IPS-18a (cell line): ENCODE results near the gene DOK5.

Source experiments
- H3K27ac ChIP-seq: one replicate; pipeline ENCODE4 v1.5.1; 2013; ENCODE audit warnings: low read length
- H3K27me3 ChIP-seq: one replicate; pipeline ENCODE4 v1.6.1; 2013; ENCODE audit warnings: mild to moderate bottlenecking, low read length; ENCODE audit not compliant: control insufficient read depth, insufficient read depth
- H3K36me3 ChIP-seq: one replicate; pipeline ENCODE4 v1.6.1; 2013; ENCODE audit warnings: low read depth, low read length; ENCODE audit not compliant: control insufficient read depth
- H3K4me1 ChIP-seq: one replicate; pipeline ENCODE4 v1.6.1; 2013; ENCODE audit warnings: low read depth, low read length; ENCODE audit not compliant: control insufficient read depth
- H3K4me3 ChIP-seq: one replicate; pipeline ENCODE4 v1.5.1; 2013; ENCODE audit warnings: low read length
- H3K9ac ChIP-seq: one replicate; pipeline ENCODE4 v1.6.1; 2013; ENCODE audit warnings: mild to moderate bottlenecking, low read length, moderate library complexity
- H3K9me3 ChIP-seq: one replicate; pipeline ENCODE4 v1.6.1; 2013; ENCODE audit warnings: low read depth, low read length; ENCODE audit not compliant: control insufficient read depth

The DOK5 gene

DNA sequence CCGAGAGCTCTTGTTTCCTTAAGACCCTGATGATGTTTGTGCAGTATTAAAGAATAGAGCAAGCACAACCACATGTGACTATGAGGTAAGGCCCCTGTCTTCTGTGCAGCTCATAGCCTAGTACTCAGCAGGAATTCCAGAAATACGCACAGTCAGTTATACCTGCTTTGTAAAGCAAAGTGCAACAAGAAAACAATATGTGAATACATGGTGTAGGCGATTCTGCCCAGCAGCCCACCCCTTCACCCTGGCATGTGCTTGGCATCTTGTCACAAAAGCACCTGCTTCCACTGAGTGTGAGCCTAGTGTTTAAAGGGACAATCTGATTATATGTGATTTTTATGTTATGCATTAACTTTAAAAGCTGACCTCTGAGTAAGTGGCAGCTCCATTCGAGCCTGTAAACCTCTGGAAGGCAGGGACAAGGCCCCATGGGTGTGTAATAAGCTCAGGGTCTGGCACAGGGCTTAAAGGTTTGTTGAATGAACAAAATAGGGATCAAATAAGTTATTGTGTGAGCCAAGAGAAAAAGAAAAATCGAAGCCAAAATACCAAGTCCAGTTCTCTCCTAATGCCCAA lies 148.7 kb downstream of the DOK5 start:
- H3K4me1 ChIP-seq = peaks cover 17% of the 10 kb centered on the region
- no peaks in the 10 kb centered on the region for H3K36me3 ChIP-seq
- H3K9me3 ChIP-seq = no peaks in the 10 kb centered on the region
- H3K4me3 ChIP-seq = no peak overlapping the region
- H3K9ac ChIP-seq = peak overlapping the region; percentile 2
- H3K27ac ChIP-seq = no peak overlapping the region
- no peaks in the 10 kb centered on the region for H3K27me3 ChIP-seq

DNA sequence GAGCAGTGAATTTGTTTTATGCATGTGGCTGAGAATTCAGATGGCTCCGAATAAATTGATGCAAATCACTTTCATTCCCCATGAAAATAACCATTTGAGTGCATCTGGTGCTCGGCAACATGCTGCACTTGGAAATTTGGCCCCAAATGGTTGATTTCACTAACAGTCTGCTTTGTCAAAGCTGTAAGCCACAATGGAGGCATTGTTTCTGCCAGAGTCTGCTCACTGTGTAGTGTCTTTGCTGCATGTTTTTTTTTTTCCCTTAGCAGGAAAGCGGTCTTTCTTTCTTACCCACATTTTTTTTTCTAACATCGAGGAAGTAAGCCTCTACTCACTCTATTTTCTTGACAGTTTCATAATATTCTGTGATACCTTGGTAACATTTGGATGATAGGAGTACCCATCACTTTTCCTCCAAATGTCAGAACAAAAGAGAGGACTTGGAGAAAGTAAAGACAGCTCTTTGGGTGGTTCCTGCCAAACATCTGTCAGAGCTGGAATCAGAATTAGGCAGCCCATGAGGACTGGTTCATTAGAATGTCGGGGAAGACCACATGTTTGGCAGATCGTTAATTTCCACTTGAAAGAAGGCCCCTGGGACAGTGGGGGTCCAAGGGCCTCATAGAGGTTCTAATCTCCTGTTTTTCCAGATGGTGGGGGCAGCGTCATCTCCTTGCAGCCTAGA lies 149.5 kb downstream of the DOK5 start:
- Histone ChIP-seq H3K27ac (no peak overlapping the region), H3K4me1 (peaks cover 17% of the 10 kb centered on the region), H3K9me3 (no peaks in the 10 kb centered on the region), H3K36me3 (no peaks in the 10 kb centered on the region), H3K9ac (peak overlapping the region; percentile 2), H3K27me3 (no peaks in the 10 kb centered on the region), H3K4me3 (peak overlapping the region; percentile 10)

DNA sequence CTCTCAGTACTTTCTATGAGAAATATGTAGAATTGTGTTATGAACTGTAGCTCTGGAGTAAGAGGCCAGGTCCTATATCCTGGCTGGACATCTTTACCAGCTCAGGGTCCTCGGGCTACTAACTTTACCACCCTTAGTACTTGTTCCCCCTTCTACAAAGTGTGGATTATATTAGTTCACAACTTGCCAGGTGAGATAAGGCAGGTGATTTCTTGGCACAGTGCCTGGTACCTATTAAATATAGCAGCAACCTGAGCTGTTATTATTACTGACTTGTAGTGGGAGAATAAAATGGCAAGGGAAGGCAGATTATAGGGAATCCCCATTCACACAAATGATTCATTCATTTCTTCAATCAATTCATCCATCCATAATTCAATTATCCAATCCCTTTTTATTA lies 150.1 kb downstream of the DOK5 start:
- H3K9me3 ChIP-seq = no peaks in the 10 kb centered on the region
- no peaks in the 10 kb centered on the region for H3K27me3 ChIP-seq
- no peak overlapping the region for H3K4me3 ChIP-seq
- peaks cover 17% of the 10 kb centered on the region for H3K4me1 ChIP-seq
- H3K36me3 ChIP-seq = no peaks in the 10 kb centered on the region
- no peak overlapping the region for H3K9ac ChIP-seq
- no peak overlapping the region for H3K27ac ChIP-seq

DNA sequence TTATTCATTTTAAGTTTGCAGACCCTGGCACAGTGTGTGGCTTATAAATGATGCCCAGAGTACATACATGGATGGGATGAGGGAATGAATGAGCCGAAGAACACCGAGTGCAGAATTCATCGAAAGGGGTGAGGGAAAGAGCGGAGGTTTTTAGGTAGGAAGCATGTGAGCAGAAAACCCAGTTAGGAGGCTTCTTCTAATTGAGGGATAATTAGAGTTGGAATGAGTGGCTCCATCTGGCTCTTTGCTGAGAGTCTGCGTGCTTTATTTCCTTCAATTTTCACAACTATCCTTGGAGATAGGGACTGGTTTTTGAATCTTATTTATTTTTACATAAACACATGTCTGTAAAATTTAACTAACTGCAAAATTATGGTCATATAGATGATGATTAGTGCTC lies 150.7 kb downstream of the DOK5 start:
- H3K4me3 ChIP-seq = no peak overlapping the region
- H3K36me3 ChIP-seq = no peaks in the 10 kb centered on the region
- H3K27ac ChIP-seq = no peak overlapping the region
- no peaks in the 10 kb centered on the region for H3K27me3 ChIP-seq
- peaks cover 17% of the 10 kb centered on the region for H3K4me1 ChIP-seq
- no peak overlapping the region for H3K9ac ChIP-seq
- H3K9me3 ChIP-seq = no peaks in the 10 kb centered on the region

DNA sequence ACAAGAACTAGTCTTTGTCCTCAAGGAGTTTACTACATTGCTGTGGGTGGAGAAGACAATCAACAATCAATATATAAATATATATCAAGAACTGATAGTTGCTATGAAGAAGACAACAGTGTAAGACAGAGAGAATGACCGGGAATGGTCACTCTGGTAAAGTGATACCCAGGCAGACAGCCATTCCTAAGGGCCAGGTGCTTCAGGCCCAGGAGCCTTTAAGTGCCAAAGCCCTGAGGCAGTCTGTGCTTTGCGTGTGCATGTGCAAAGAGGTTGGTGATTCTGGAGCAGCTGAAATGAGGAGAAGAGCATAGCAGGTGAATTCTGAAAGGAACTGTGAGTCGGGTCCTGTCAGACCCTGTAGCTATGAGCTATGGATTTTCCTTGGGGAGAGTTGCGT lies 154.2 kb downstream of the DOK5 start:
- no peaks in the 10 kb centered on the region for H3K9me3 ChIP-seq
- peaks cover 22% of the 10 kb centered on the region for H3K4me1 ChIP-seq
- no peak overlapping the region for H3K9ac ChIP-seq
- no peaks in the 10 kb centered on the region for H3K36me3 ChIP-seq
- H3K4me3 ChIP-seq = no peak overlapping the region
- H3K27me3 ChIP-seq = no peaks in the 10 kb centered on the region
- H3K27ac ChIP-seq = no peak overlapping the region

DNA sequence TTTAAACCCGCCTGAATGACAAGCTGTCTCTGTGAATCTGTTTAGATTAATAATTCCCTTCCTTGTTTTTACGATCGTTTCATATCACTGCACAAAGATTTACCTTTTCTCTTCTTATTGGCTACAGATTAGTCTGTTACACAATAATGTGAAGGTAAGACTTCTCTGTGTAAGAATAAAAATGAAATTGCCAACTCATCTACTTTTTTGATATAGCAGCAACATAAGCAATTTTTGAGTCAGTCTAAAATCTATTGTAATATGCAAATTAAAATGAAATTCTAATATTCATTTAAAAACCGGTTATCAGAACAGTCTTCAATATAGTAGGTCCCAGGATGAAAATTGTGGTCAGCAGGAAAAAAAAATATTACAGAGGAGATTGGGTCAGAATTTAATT lies 155.2 kb downstream of the DOK5 start:
- Histone ChIP-seq H3K4me1 (peaks cover 22% of the 10 kb centered on the region), H3K27me3 (no peaks in the 10 kb centered on the region), H3K27ac (no peak overlapping the region), H3K4me3 (no peak overlapping the region), H3K9ac (no peak overlapping the region), H3K9me3 (no peaks in the 10 kb centered on the region), H3K36me3 (no peaks in the 10 kb centered on the region)

DNA sequence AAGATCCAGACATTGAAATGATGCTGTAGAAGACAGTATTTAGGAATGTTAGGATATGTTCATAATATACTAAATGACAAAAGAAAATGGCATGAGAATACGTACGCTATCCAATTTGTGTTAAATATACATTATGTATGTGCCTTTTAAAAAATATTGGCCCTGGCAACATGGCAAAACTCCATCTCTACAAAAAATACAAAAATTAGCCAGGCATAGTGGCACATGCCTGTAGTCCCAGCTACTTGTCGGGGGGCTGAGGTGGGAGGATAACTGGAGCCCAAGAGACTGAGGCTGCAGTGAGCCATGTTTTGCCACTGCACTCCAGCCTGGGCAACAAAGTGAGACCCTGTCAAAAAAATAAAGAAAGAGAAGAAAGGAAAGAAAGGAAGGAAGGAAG lies 155.7 kb downstream of the DOK5 start:
- H3K4me3 ChIP-seq = no peak overlapping the region
- no peaks in the 10 kb centered on the region for H3K36me3 ChIP-seq
- no peak overlapping the region for H3K9ac ChIP-seq
- H3K9me3 ChIP-seq = no peaks in the 10 kb centered on the region
- no peaks in the 10 kb centered on the region for H3K27me3 ChIP-seq
- H3K4me1 ChIP-seq = peaks cover 21% of the 10 kb centered on the region
- H3K27ac ChIP-seq = no peak overlapping the region

DNA sequence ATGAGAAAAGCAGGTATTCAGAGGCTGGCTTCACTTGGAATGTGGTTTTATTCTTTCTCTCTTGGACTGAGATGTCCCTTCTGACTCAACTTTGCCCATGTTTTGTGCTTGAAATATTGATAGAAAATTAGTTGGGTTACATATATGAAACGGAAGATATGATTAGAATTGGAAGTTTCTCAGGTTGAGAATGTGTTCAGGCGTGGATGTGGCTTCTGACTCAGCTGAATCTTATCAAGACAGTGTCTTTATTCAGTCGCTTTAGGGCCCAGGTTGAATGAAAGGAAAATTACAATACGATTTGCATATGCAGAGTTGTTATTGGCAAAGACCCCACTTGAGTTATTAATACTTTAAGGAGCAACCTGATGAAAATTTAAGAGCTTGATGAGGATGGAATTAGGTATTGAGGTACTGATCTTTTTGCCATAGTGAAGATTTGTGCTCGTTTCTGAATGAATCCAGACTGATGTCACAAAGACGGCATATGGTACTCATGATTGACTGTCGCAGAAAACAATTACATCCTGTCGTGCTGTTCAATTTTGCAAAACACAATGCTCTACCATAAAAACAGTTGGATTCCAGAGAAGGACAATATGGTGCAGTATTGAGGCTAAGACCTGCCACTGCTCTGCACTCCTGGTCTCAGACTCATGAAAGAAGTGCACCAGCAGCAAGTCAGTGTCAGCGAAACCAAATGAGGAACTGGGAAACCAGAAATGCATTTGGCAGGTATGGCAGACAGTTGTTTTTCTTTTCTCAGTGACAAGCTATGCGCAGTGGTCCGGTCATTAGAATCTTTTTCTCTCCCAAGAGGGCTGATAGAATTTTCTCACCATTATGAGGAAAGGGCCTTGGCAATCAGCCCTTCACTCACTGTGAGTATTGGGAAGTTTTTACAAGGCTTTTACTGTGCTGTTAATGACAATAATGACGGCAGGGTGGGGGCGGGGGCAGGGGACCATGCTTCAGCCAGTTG lies 158.3 kb downstream of the DOK5 start:
- H3K4me3 ChIP-seq = no peak overlapping the region
- H3K9ac ChIP-seq = no peak overlapping the region
- no peaks in the 10 kb centered on the region for H3K27me3 ChIP-seq
- no peaks in the 10 kb centered on the region for H3K36me3 ChIP-seq
- H3K9me3 ChIP-seq = no peaks in the 10 kb centered on the region
- H3K4me1 ChIP-seq = peaks cover 21% of the 10 kb centered on the region
- no peak overlapping the region for H3K27ac ChIP-seq

DNA sequence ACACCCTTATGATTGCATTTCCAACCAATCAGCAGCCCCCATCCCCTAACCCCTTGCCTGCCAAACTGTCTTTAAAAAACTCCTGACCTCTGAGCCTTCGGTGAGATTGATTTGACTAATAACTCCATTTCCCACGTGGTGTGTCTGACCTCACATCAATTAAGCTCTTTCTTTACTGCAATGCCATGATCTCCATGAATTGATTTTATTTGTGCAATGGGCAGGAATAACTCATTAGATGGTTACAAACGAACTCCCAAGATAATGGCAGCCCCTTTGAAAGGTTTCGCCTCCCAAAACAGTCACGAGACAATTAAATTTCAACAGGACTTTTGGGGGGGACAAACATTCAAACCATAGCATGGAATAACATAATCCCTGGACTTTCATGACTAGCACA lies 161.2 kb downstream of the DOK5 start:
- Histone ChIP-seq H3K36me3 (no peaks in the 10 kb centered on the region), H3K9ac (no peak overlapping the region), H3K4me3 (no peak overlapping the region), H3K9me3 (no peaks in the 10 kb centered on the region), H3K27ac (no peak overlapping the region), H3K27me3 (no peaks in the 10 kb centered on the region), H3K4me1 (peaks cover 30% of the 10 kb centered on the region)

DNA sequence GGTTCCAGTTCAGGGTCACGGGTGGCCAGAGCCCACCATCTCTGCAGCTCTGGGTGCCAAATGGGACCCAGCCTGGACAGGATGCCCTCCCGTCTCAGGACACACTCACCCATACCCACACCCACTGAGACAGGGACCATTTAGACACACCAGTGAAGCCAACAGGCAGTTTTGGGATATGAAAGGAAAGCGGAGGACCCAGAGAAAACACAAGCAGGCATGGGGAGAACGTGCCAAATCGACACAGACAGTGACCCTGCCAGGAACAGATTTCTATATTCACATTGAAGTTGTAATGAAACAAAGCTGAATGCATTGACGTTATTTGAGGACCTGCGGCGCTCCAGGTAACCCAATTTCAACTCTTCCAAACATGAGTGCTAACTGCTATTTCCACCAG lies 164.5 kb downstream of the DOK5 start:
- H3K9me3 ChIP-seq = no peaks in the 10 kb centered on the region
- H3K4me1 ChIP-seq = peaks cover 16% of the 10 kb centered on the region
- H3K9ac ChIP-seq = peak overlapping the region; percentile 27
- no peak overlapping the region for H3K4me3 ChIP-seq
- H3K27ac ChIP-seq = no peak overlapping the region
- H3K36me3 ChIP-seq = no peaks in the 10 kb centered on the region
- H3K27me3 ChIP-seq = no peaks in the 10 kb centered on the region

DNA sequence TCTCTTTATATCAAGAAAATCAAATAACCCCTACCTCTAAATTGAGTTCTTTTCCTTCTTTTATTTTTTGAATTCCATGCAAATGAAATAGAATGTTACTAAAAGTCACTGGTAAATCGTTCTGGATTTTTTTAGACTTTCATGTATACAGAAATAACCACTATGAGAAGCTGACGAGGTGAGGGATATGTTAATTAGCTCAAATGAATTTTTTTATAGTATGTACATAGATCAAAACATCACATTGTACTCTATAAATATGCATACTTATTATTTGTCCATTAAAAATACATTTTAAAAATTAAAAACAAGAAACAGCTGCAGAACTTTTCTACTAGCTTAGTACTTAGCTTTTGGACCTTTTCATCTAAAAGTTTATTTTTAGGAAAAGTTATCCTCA lies 165.4 kb downstream of the DOK5 start:
- no peak overlapping the region for H3K9ac ChIP-seq
- H3K27ac ChIP-seq = no peak overlapping the region
- no peaks in the 10 kb centered on the region for H3K27me3 ChIP-seq
- H3K9me3 ChIP-seq = no peaks in the 10 kb centered on the region
- no peak overlapping the region for H3K4me3 ChIP-seq
- H3K36me3 ChIP-seq = no peaks in the 10 kb centered on the region
- peaks cover 10% of the 10 kb centered on the region for H3K4me1 ChIP-seq
